Measurements from ENCODE around the gene TYW1B.
"Not testable (repeated sequence)": the region's sequence is repeated elsewhere in the genome, so short reads cannot be mapped to it uniquely, and the experiment has no call there.

DNA sequence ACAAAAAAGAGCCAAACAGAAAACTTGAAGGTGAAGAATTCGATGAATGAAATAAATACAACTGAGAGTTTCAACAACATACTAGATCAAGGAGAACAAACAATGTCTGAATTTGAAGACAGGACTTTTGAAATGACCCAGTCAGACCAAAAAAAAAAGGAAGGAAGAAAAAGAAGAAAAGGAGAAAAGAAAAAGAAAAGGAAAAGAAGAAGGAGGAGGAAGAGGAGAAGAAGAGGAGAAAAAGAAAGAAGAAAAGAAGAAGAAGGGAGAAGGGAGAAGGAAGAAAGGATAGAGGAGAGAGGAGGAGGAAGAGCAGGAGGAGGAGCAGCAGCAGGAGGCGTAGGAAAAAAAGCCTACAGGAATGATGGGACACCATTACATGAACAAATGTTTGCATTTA, 97.6 kb downstream of the TYW1B start:
- TF ChIP-seq EP300, POLR2A, POLR2AphosphoS5 (IDR thresholded peaks at IDR 0.05): not testable (repeated sequence)

Measured in gastroesophageal sphincter (tissue), 2 donors.